Kidney epithelial cell (primary cell): ENCODE measurements around the gene GJA3. TPM values are rescaled to one million over a fixed set of nuclear protein-coding genes. Genes with fewer than 3 reads are reported as not detected.

Source experiments
- DNase-seq: peaks from one replicate; pipeline ENCODE4 v3.0.0-alpha.2; 2010; ENCODE audit warnings: low read depth
- H3K27me3 ChIP-seq: 2 replicates; pipeline ENCODE4 v1.6.0; 2011; ENCODE audit warnings: low read length; ENCODE audit not compliant: control insufficient read depth, insufficient read depth
- H3K36me3 ChIP-seq: 2 replicates; pipeline ENCODE4 v1.5.1; 2011; ENCODE audit warnings: low read length; ENCODE audit not compliant: control insufficient read depth, insufficient read depth
- H3K4me3 ChIP-seq: 2 replicates; pipeline ENCODE4 v1.5.1; 2011; ENCODE audit warnings: low read depth, mild to moderate bottlenecking, control low read depth, low read length
- total RNA-seq: library from RNA; depleted of rRNA; stranded (reverse); fragments of >200 nt; gene quantifications from 2 replicates; pipeline ENCODE4 v1.2.3, GENCODE V29; 2015
- TF ChIP-seq, protein P1 (sequence below): IDR thresholded peaks from 2 replicates; pipeline ENCODE4 v1.5.1; 2011; ENCODE audit warnings: mild to moderate bottlenecking, moderate library complexity, low read length, control low read depth, inconsistent platforms; ENCODE audit not compliant: insufficient read depth, poor library complexity, severe bottlenecking

The GJA3 gene
- total RNA-seq, 1 donor from 2014 or later = 1.0 TPM

DNA sequence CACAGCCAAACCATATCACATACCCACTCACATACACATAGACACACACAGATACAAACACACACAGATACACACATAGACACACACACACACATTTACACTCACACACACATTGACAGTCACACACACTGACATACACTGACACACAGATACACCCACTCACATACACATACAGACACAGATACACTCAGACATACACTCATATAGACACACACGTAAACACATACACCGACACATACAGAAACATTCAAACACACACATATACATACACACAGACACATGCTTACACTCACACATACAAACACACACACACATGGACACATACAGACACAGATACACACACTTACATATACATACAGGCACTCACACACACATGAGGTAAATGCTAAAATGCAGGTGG lies 30.2 kb downstream of the GJA3 start:
- TF ChIP-seq, protein P1, sequence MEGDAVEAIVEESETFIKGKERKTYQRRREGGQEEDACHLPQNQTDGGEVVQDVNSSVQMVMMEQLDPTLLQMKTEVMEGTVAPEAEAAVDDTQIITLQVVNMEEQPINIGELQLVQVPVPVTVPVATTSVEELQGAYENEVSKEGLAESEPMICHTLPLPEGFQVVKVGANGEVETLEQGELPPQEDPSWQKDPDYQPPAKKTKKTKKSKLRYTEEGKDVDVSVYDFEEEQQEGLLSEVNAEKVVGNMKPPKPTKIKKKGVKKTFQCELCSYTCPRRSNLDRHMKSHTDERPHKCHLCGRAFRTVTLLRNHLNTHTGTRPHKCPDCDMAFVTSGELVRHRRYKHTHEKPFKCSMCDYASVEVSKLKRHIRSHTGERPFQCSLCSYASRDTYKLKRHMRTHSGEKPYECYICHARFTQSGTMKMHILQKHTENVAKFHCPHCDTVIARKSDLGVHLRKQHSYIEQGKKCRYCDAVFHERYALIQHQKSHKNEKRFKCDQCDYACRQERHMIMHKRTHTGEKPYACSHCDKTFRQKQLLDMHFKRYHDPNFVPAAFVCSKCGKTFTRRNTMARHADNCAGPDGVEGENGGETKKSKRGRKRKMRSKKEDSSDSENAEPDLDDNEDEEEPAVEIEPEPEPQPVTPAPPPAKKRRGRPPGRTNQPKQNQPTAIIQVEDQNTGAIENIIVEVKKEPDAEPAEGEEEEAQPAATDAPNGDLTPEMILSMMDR = no peak
- H3K27me3 ChIP-seq = peaks cover 8% of the 10 kb centered on the region
- no peak for DNase-seq
- H3K36me3 ChIP-seq = no peaks in the 10 kb centered on the region
- H3K4me3 ChIP-seq = no peak overlapping the region

GRCh38 chr13:20130012-20130411 lies 30.8 kb downstream of the GJA3 start:
- Histone ChIP-seq H3K27me3 (peaks cover 8% of the 10 kb centered on the region), H3K4me3 (no peak overlapping the region), H3K36me3 (no peaks in the 10 kb centered on the region)
- no peak for DNase-seq
- TF ChIP-seq, protein P1 = no peak

GRCh38 chr13:20129076-20129475 lies 31.8 kb downstream of the GJA3 start:
- DNase-seq = no peak
- Histone ChIP-seq H3K4me3 (no peak overlapping the region), H3K36me3 (no peaks in the 10 kb centered on the region), H3K27me3 (peaks cover 8% of the 10 kb centered on the region)
- TF ChIP-seq, protein P1 = no peak

GRCh38 chr13:20128459-20128931 lies 32.4 kb downstream of the GJA3 start:
- no peak for DNase-seq
- Histone ChIP-seq H3K4me3 (peak overlapping the region; percentile 46), H3K36me3 (no peaks in the 10 kb centered on the region), H3K27me3 (peaks cover 8% of the 10 kb centered on the region)
- TF ChIP-seq, protein P1 = peak; percentile 60

- DNase-seq = no peak
Observed at GRCh38 chr13:20127562-20128458, 33.0 kb downstream of the GJA3 start.

More at GRCh38 chr13:20127562-20128458, 33.0 kb downstream of the GJA3 start:
- TF ChIP-seq, protein P1 = peak; percentile 50
- Histone ChIP-seq H3K4me3 (peak overlapping the region; percentile 46), H3K27me3 (peaks cover 8% of the 10 kb centered on the region), H3K36me3 (no peaks in the 10 kb centered on the region)
